Neural progenitor cell (in vitro differentiated cells): ENCODE data around the gene CSTF3. TPM values are rescaled to one million over a fixed set of nuclear protein-coding genes. Genes with fewer than 3 reads are reported as not detected.

Source experiments
- DNase-seq: peaks from one replicate; pipeline ENCODE4 v3.0.0-alpha.2; 2016; ENCODE audit warnings: low spot score
- H2AFZ ChIP-seq: fragments of 200-600 bp; sonication (generic); replicated peaks from 2 replicates; pipeline ENCODE4 v1.6.1; 2016; ENCODE audit warnings: antibody characterized with exemption
- H3F3A ChIP-seq: fragments of 200-600 bp; sonication (generic); 2 replicates; pipeline ENCODE4 v1.6.1; 2016; ENCODE audit warnings: antibody characterized with exemption, low read depth
- H3K27ac ChIP-seq: fragments of 200-600 bp; sonication (generic); 2 replicates; pipeline ENCODE4 v1.5.1; 2016; ENCODE audit warnings: mild to moderate bottlenecking
- H3K27me3 ChIP-seq: fragments of 200-600 bp; sonication (generic); 2 replicates; pipeline ENCODE4 v1.6.1; 2016; ENCODE audit warnings: mild to moderate bottlenecking, moderate library complexity
- H3K36me3 ChIP-seq: fragments of 200-600 bp; sonication (generic); 2 replicates; pipeline ENCODE4 v1.5.1; 2016
- H3K4me1 ChIP-seq: fragments of 200-600 bp; sonication (generic); 2 replicates; pipeline ENCODE4 v1.6.1; 2016; ENCODE audit warnings: mixed run types
- H3K4me2 ChIP-seq: fragments of 200-600 bp; sonication (generic); 2 replicates; pipeline ENCODE4 v1.6.1; 2016
- H3K4me3 ChIP-seq: fragments of 200-600 bp; sonication (generic); 2 replicates; pipeline ENCODE4 v1.5.1; 2016
- H3K79me2 ChIP-seq: fragments of 200-600 bp; sonication (generic); 2 replicates; pipeline ENCODE4 v1.6.1; 2016; ENCODE audit warnings: low read depth
- H3K9ac ChIP-seq: fragments of 200-600 bp; sonication (generic); 2 replicates; pipeline ENCODE4 v1.6.1; 2016
- H3K9me3 ChIP-seq: fragments of 200-600 bp; sonication (generic); 2 replicates; pipeline ENCODE4 v1.5.1; 2016; ENCODE audit warnings: low read depth
- H4K20me1 ChIP-seq: fragments of 200-600 bp; sonication (generic); 2 replicates; pipeline ENCODE4 v1.6.1; 2016; ENCODE audit warnings: low read depth
- H3K27ac Mint-ChIP-seq: 3 replicates; pipeline ENCODE4 v1.8.0; 2021; ENCODE audit warnings: mixed read lengths
- H3K27me3 Mint-ChIP-seq: 2 replicates; pipeline ENCODE4 v1.8.0; 2022; ENCODE audit warnings: low read depth, mild to moderate bottlenecking, inconsistent platforms, moderate library complexity, mixed read lengths; ENCODE audit not compliant: insufficient read depth
- H3K36me3 Mint-ChIP-seq: 3 replicates; pipeline ENCODE4 v1.8.0; 2021; ENCODE audit warnings: mixed read lengths
- H3K4me1 Mint-ChIP-seq: 3 replicates; pipeline ENCODE4 v1.8.0; 2021; ENCODE audit warnings: mixed read lengths
- H3K4me3 Mint-ChIP-seq: 3 replicates; pipeline ENCODE4 v1.8.0; 2021; ENCODE audit warnings: mild to moderate bottlenecking, moderate library complexity, mixed read lengths
- H3K9me3 Mint-ChIP-seq: 3 replicates; pipeline ENCODE4 v1.8.0; 2020; ENCODE audit warnings: mixed read lengths
- CTCF ChIP-seq: fragments of 200-600 bp; sonication (generic); IDR thresholded peaks from 2 replicates; pipeline ENCODE4 v1.5.1; 2017; ENCODE audit warnings: antibody characterized with exemption, mild to moderate bottlenecking
- EZH2 ChIP-seq: fragments of 200-600 bp; sonication (generic); IDR thresholded peaks from 2 replicates; pipeline ENCODE4 v1.6.1; 2017; ENCODE audit warnings: antibody characterized with exemption, mild to moderate bottlenecking, moderate library complexity
- EZH2phosphoT487 ChIP-seq: fragments of 200-600 bp; sonication (generic); IDR thresholded peaks from 2 replicates; pipeline ENCODE4 v1.6.1; 2017; ENCODE audit warnings: antibody characterized with exemption
- total RNA-seq: library from RNA; depleted of rRNA; stranded (reverse); fragments of >200 nt; gene quantifications from 2 replicates; pipeline ENCODE4 v1.2.3, GENCODE V29; 2015; ENCODE audit warnings: low replicate concordance

The CSTF3 gene
- total RNA-seq, 1 donor from 2014 or later, result 76.6 TPM

GRCh38 chr11:33062137-33062536, 99.1 kb downstream of the CSTF3 start:
- TF ChIP-seq EZH2 (no peak), EZH2phosphoT487 (no peak), CTCF (no peak)
- Histone ChIP-seq H3K36me3 (no peaks in the 10 kb centered on the region), H3F3A (peaks cover 7% of the 10 kb centered on the region), H4K20me1 (no peaks in the 10 kb centered on the region), H2AFZ (no peak overlapping the region), H3K27ac (no peak overlapping the region), H3K4me2 (no peak overlapping the region), H3K4me1 (no peaks in the 10 kb centered on the region), H3K79me2 (no peaks in the 10 kb centered on the region), H3K9ac (no peak overlapping the region), H3K27me3 (no peaks in the 10 kb centered on the region), H3K4me3 (no peak overlapping the region), H3K9me3 (no peaks in the 10 kb centered on the region)
- no peak overlapping the region for H3K4me3 Mint-ChIP-seq
- peaks cover 14% of the 10 kb centered on the region for H3K4me1 Mint-ChIP-seq
- no peaks in the 10 kb centered on the region for H3K9me3 Mint-ChIP-seq
- H3K36me3 Mint-ChIP-seq, result peaks cover 33% of the 10 kb centered on the region
- H3K27me3 Mint-ChIP-seq, result no peaks in the 10 kb centered on the region
- DNase-seq, result no peak
- H3K27ac Mint-ChIP-seq, result no peak overlapping the region

- Histone ChIP-seq H3K27me3 (no peaks in the 10 kb centered on the region), H3K9me3 (no peaks in the 10 kb centered on the region), H3K27ac (no peak overlapping the region), H3K4me1 (no peaks in the 10 kb centered on the region), H3K79me2 (no peaks in the 10 kb centered on the region), H3K4me2 (no peak overlapping the region), H3F3A (peaks cover 7% of the 10 kb centered on the region), H2AFZ (no peak overlapping the region), H4K20me1 (no peaks in the 10 kb centered on the region), H3K4me3 (no peak overlapping the region), H3K9ac (no peak overlapping the region), H3K36me3 (no peaks in the 10 kb centered on the region)
- Mint-ChIP-seq H3K36me3 (peaks cover 28% of the 10 kb centered on the region), H3K27me3 (no peaks in the 10 kb centered on the region), H3K4me3 (no peak overlapping the region), H3K4me1 (peaks cover 14% of the 10 kb centered on the region), H3K9me3 (no peaks in the 10 kb centered on the region), H3K27ac (no peak overlapping the region)
- TF ChIP-seq EZH2phosphoT487, result no peak
- TF ChIP-seq CTCF, result no peak
- TF ChIP-seq EZH2, result no peak
- DNase-seq, result no peak
Observed at GRCh38 chr11:33060271-33060670, 101.0 kb downstream of the CSTF3 start.

- H3K36me3 Mint-ChIP-seq, result peaks cover 28% of the 10 kb centered on the region
Observed at GRCh38 chr11:33059331-33060007, 101.8 kb downstream of the CSTF3 start.

More at GRCh38 chr11:33059331-33060007, 101.8 kb downstream of the CSTF3 start:
- H3K27me3 ChIP-seq, result no peaks in the 10 kb centered on the region
- H3K9ac ChIP-seq, result no peak overlapping the region
- H3K27me3 Mint-ChIP-seq, result no peaks in the 10 kb centered on the region
- H3K4me3 Mint-ChIP-seq, result no peak overlapping the region
- peaks cover 1% of the 10 kb centered on the region for H3F3A ChIP-seq
- no peaks in the 10 kb centered on the region for H3K9me3 ChIP-seq
- H3K27ac ChIP-seq, result no peak overlapping the region
- H2AFZ ChIP-seq, result no peak overlapping the region
- no peaks in the 10 kb centered on the region for H4K20me1 ChIP-seq
- DNase-seq, result no peak
- no peaks in the 10 kb centered on the region for H3K79me2 ChIP-seq
- H3K4me1 Mint-ChIP-seq, result peaks cover 20% of the 10 kb centered on the region
- H3K27ac Mint-ChIP-seq, result no peak overlapping the region
- H3K4me1 ChIP-seq, result no peaks in the 10 kb centered on the region
- no peak for TF ChIP-seq CTCF
- TF ChIP-seq EZH2, result no peak
- no peaks in the 10 kb centered on the region for H3K36me3 ChIP-seq
- H3K9me3 Mint-ChIP-seq, result no peaks in the 10 kb centered on the region
- H3K4me2 ChIP-seq, result no peak overlapping the region
- H3K4me3 ChIP-seq, result no peak overlapping the region
